SH-SY5Y (cell line): ENCODE measurements around the gene RNASE8.

Source experiments
- GATA2 ChIP-seq: IDR thresholded peaks from 2 replicates; pipeline ENCODE4 v1.6.1; 2011; ENCODE audit warnings: mild to moderate bottlenecking, low read depth, low read length
- GATA3 ChIP-seq: IDR thresholded peaks from 2 replicates; pipeline ENCODE4 v1.6.1; 2011; ENCODE audit warnings: low read depth, mild to moderate bottlenecking, low read length, moderate library complexity

RNASE8 gene

GRCh38 chr14:21104448-21105060, 46.9 kb downstream of the RNASE8 start:
- no peak for TF ChIP-seq GATA3
- no peak for TF ChIP-seq GATA2

GRCh38 chr14:21105095-21105494, 47.5 kb downstream of the RNASE8 start:
- TF ChIP-seq GATA2: no peak
- no peak for TF ChIP-seq GATA3

GRCh38 chr14:21106176-21106497, 48.5 kb downstream of the RNASE8 start:
- TF ChIP-seq GATA3: no peak
- no peak for TF ChIP-seq GATA2

- no peak for TF ChIP-seq GATA2
- no peak for TF ChIP-seq GATA3
Measured at GRCh38 chr14:21106498-21107282, 49.1 kb downstream of the RNASE8 start.

GRCh38 chr14:21107283-21107800, 49.7 kb downstream of the RNASE8 start:
- TF ChIP-seq GATA3 (no peak), GATA2 (no peak)
